ENCODE results near the gene KLHL4.

- TF ChIP-seq CTCF (IDR thresholded peaks at IDR 0.05) (no peak), POLR2A (IDR thresholded peaks at IDR 0.05) (no peak)
Measured at GRCh38 chrX:87626996-87627395, 109.4 kb downstream of the KLHL4 start.

All from right lobe of liver (tissue), 4 donors.